Measurements from ENCODE around the gene RPN1. TPM values are rescaled to one million over a fixed set of nuclear protein-coding genes. Genes with fewer than 3 reads are reported as not detected.
"Not testable (repeated sequence)": the region's sequence is repeated elsewhere in the genome, so short reads cannot be mapped to it uniquely, and the experiment has no call there.

Gene RPN1
- total and polyA plus RNA-seq, 10 of the 15 experiments (the other 5 are each of a cell fraction or from before 2014, with no cell fraction given), result 56.1 to 266 (median 157) TPM

DNA sequence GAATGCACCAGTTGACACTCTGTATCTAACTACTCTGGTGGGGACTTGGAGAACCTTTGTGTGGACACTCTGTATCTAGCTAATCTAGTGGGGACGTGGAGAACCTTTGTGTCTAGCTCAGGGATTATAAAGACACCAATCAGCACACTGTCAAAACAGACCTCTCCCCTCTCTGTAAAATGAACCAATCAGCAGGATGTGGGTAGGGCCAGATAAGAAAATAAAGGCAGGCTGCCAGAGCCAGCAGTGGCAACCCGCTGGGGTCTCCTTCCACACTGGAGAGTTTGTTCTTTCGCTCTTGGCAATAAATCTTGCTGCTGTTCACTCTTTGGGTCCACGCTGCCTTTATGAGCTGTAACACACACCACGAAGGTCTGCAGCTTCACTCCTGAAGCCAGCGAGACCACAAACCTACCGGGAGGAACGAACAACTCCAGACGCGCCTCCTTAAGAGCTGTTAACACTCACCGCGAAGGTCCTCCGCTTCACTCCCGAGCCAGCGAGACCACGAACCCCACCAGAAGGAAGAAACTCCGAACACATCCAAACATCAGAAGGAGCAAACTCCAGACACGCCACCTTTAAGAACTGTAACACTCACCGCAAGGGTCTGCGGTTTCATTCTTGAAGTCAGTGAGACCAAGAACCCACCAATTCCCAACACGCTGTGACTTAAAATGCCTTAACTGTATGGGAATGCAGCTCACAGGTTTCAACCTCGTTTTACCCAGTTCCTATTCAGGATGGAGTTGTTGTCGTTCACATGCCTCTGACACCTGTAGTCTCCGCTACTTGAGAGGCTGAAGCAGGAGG is 3.6 kb upstream of the RPN1 start:
- Histone ChIP-seq H3K4me2 (ENCODE audit: control insufficient read depth, insufficient read depth) (peak overlapping the region; percentile 42), H3K4me3 (0 out of 2 replicates have a peak overlapping the region, but pooled peaks have one; percentile 5), H3K79me2 (ENCODE audit: control insufficient read depth, insufficient read depth, low read length) (peaks cover 15% of the 10 kb centered on the region), H2AFZ (ENCODE audit: control insufficient read depth, low read depth, low read length) (peak overlapping the region; percentile 80)
- H4K20me1 ChIP-seq (ENCODE audit: control insufficient read depth, insufficient read depth); H3K9me3 ChIP-seq (replicated peaks; ENCODE audit: control insufficient read depth, insufficient read depth, low read length); H3K27ac ChIP-seq (ENCODE audit: control insufficient read depth, insufficient read depth); H3K36me3 ChIP-seq (ENCODE audit: control insufficient read depth in 2 of 2, insufficient read depth in 2 of 2, low read length in 1 of 2); FAIRE-seq; in situ Hi-C loops (cut with MboI); SMC1A ChIA-PET (ENCODE audit: uncharacterized antibody, unreplicated experiment); RAD21 ChIA-PET (ENCODE audit: unreplicated experiment); DNase-seq (ENCODE audit: low read depth, low spot score); H3K4me1 ChIP-seq (ENCODE audit: control insufficient read depth, insufficient read depth, low read length); H3K27me3 ChIP-seq (replicated peaks in 1 of 2; ENCODE audit: control insufficient read depth in 2 of 2, insufficient read depth in 2 of 2, low read length in 1 of 2); ATAC-seq; H3K9ac ChIP-seq (ENCODE audit: control insufficient read depth, insufficient read depth, low read length); BruUV-seq (replicated peaks): not testable (repeated sequence)
- POLR2A ChIA-PET, result interaction anchor here (0.6 to 0.7 kb wide), 4 partner anchors 12 to 288 kb away, joined by 3 to 6 read pairs (median 4); no protein-coding TSS in a partner anchor
- intact Hi-C loops (cut with micrococcal nuclease; ENCODE audit: unreplicated experiment), result loop anchor here (10.0 kb wide), 1 partner anchor 531 kb away; the partner anchor contains the start of gene CNBP
- CTCF ChIA-PET, result interaction anchor here (1.1 kb wide), 1 partner anchor 26 kb away, joined by 3 read pairs; no protein-coding TSS in a partner anchor
- TF ChIP-seq RUNX3 (IDR thresholded peaks at IDR 0.05; ENCODE audit: low read length) (0 out of 2 replicates have a peak, but pooled peaks have one; percentile 16), NFYB (IDR thresholded peaks at IDR 0.05; ENCODE audit: insufficient read depth, low read depth, low read length) (peak; percentile 79)
- 56% methylated on average over 24 of the region's 24 CpGs for WGBS (ENCODE audit: insufficient coverage, insufficient replicate concordance, low lambda C conversion rate, missing lambda C conversion rate)

GRCh38 chr3:128653383-128653992 is 2.9 kb upstream of the RPN1 start:
- H3K4me3 ChIP-seq; SMC1A ChIA-PET (ENCODE audit: uncharacterized antibody, unreplicated experiment): not testable (repeated sequence)
- POLR2A ChIA-PET, result interaction anchor here (0.6 kb wide), 1 partner anchor 24 kb away, joined by 3 read pairs; no protein-coding TSS in a partner anchor

More at GRCh38 chr3:128653383-128653992, 2.9 kb upstream of the RPN1 start:
- H4K20me1 ChIP-seq (ENCODE audit: control insufficient read depth, insufficient read depth); DNase-seq (ENCODE audit: low read depth, low spot score); in situ Hi-C loops (cut with MboI); H3K4me1 ChIP-seq (ENCODE audit: control insufficient read depth, insufficient read depth, low read length); H3K9ac ChIP-seq (ENCODE audit: control insufficient read depth, insufficient read depth, low read length); RAD21 ChIA-PET (ENCODE audit: unreplicated experiment); H3K9me3 ChIP-seq (replicated peaks; ENCODE audit: control insufficient read depth, insufficient read depth, low read length); H3K36me3 ChIP-seq (ENCODE audit: control insufficient read depth in 2 of 2, insufficient read depth in 2 of 2, low read length in 1 of 2); CTCF ChIA-PET; H3K27ac ChIP-seq (ENCODE audit: control insufficient read depth, insufficient read depth); H3K27me3 ChIP-seq (replicated peaks in 1 of 2; ENCODE audit: control insufficient read depth in 2 of 2, insufficient read depth in 2 of 2, low read length in 1 of 2); ATAC-seq; FAIRE-seq; H3K4me2 ChIP-seq (ENCODE audit: control insufficient read depth, insufficient read depth); BruUV-seq (replicated peaks); H2AFZ ChIP-seq (ENCODE audit: control insufficient read depth, low read depth, low read length): not testable (repeated sequence)
- H3K79me2 ChIP-seq (ENCODE audit: control insufficient read depth, insufficient read depth, low read length), result peaks cover 22% of the 10 kb centered on the region
- 93% methylated on average over 33 of the region's 43 CpGs for WGBS (ENCODE audit: insufficient coverage, insufficient replicate concordance, low lambda C conversion rate, missing lambda C conversion rate)
- intact Hi-C loops (cut with micrococcal nuclease; ENCODE audit: unreplicated experiment), result loop anchor here (10.0 kb wide), 1 partner anchor 531 kb away; the partner anchor contains the start of gene CNBP

All from GM12878 (cell line).